IMR-90 (cell line): ENCODE results near the gene KLK8. TPM values are rescaled to one million over a fixed set of nuclear protein-coding genes. Genes with fewer than 3 reads are reported as not detected.

Experiments
- ATAC-seq: fragments of 200-7000 bp; cut with Tn5 transposase; 2 replicates; pipeline ENCODE4 v1.9.1; 2020; ENCODE audit warnings: low read depth, mild to moderate bottlenecking, moderate library complexity
- BruUV-seq: library from RNA; stranded (reverse); fragments of 400-500 nt; replicated peaks from 2 replicates; lab custom pipeline; 2021; lab: Mats Ljungman, UMichigan
- CTCF ChIA-PET: fragments of 300-600 bp; formaldehyde crosslinking; extraction: SDS; loops from one replicate; lab custom pipeline; 2021; ENCODE audit warnings: antibody characterized with exemption; lab: Yijun Ruan, JAX
- POLR2A ChIA-PET: fragments of 300-600 bp; sonication (Branson Sonifier 250); formaldehyde crosslinking; loops from one replicate; lab custom pipeline; 2022; ENCODE audit warnings: antibody characterized with exemption; ENCODE audit not compliant: unreplicated experiment; lab: Charles Lee
- DNase-seq: peaks from one replicate; pipeline ENCODE4 v3.0.0; 2013
- H2AFZ ChIP-seq: replicated peaks from 2 replicates; pipeline ENCODE3; 2013; ENCODE audit warnings: low read length, mild to moderate bottlenecking; ENCODE audit not compliant: poor library complexity
- H2AK5ac ChIP-seq: 2 replicates; pipeline ENCODE4 v1.6.1; 2013; ENCODE audit warnings: low read depth, low read length, inconsistent platforms
- H2AK9ac ChIP-seq: replicated peaks from 2 replicates; pipeline ENCODE3; 2013; ENCODE audit warnings: mild to moderate bottlenecking, low read depth, low read length, moderate library complexity; ENCODE audit not compliant: poor library complexity
- H2BK120ac ChIP-seq: 2 replicates; pipeline ENCODE4 v1.6.1; 2013; ENCODE audit warnings: low read depth, low read length, inconsistent platforms
- H2BK15ac ChIP-seq: 3 replicates; pipeline ENCODE4 v1.6.1; 2013; ENCODE audit warnings: low read depth, low read length, inconsistent platforms
- H2BK20ac ChIP-seq: 2 replicates; pipeline ENCODE4 v1.6.1; 2013; ENCODE audit warnings: low read depth, mild to moderate bottlenecking, inconsistent platforms, low read length, moderate library complexity
- H2BK5ac ChIP-seq: 2 replicates; pipeline ENCODE4 v1.6.1; 2013; ENCODE audit warnings: mild to moderate bottlenecking, low read depth, low read length, inconsistent platforms; ENCODE audit not compliant: poor library complexity, severe bottlenecking
- H3K14ac ChIP-seq: replicated peaks from 2 replicates; pipeline ENCODE4 v1.6.1; 2013; ENCODE audit warnings: low read depth, low read length, inconsistent platforms
- H3K18ac ChIP-seq: 2 replicates; pipeline ENCODE4 v1.6.1; 2013; ENCODE audit warnings: low read depth, low read length, control low read depth
- H3K23ac ChIP-seq: 2 replicates; pipeline ENCODE4 v1.6.1; 2013; ENCODE audit warnings: low read depth, low read length, inconsistent platforms
- H3K27ac ChIP-seq: 2 replicates; pipeline ENCODE4 v1.5.1; 2013; ENCODE audit warnings: mild to moderate bottlenecking, control low read depth, low read length; ENCODE audit not compliant: insufficient read depth
- H3K27me3 ChIP-seq: 2 replicates; pipeline ENCODE4 v1.6.1; 2013; ENCODE audit warnings: low read length; ENCODE audit not compliant: control insufficient read depth, insufficient read depth
- H3K36me3 ChIP-seq: 2 replicates; pipeline ENCODE4 v1.6.1; 2013; ENCODE audit warnings: low read length, mixed read lengths; ENCODE audit not compliant: control insufficient read depth, insufficient read depth
- H3K4ac ChIP-seq: 2 replicates; pipeline ENCODE4 v1.6.1; 2013; ENCODE audit warnings: low read depth, low read length, inconsistent platforms
- H3K4me1 ChIP-seq: 2 replicates; pipeline ENCODE4 v1.6.1; 2013; ENCODE audit warnings: low read length, mixed read lengths; ENCODE audit not compliant: control insufficient read depth, insufficient read depth
- H3K4me2 ChIP-seq: 2 replicates; pipeline ENCODE4 v1.6.1; 2013; ENCODE audit warnings: low read depth, mild to moderate bottlenecking, control low read depth, low read length, moderate library complexity
- H3K4me3 ChIP-seq: 2 replicates; pipeline ENCODE4 v1.5.1; 2013; ENCODE audit warnings: low read depth, mild to moderate bottlenecking, control low read depth, low read length, moderate library complexity; ENCODE audit not compliant: insufficient read depth
- H3K56ac ChIP-seq: 2 replicates; pipeline ENCODE4 v1.6.1; 2013; ENCODE audit warnings: low read length, inconsistent platforms; ENCODE audit not compliant: insufficient read depth; ENCODE audit errors: extremely low read depth
- H3K79me1 ChIP-seq, 2 experiments: 2 replicates each; pipeline ENCODE4 v1.6.1; 2013; ENCODE audit warnings: low read length in 2 of 2, inconsistent platforms in 1 of 2, low read depth in 1 of 2
- H3K9ac ChIP-seq: 2 replicates; pipeline ENCODE4 v1.6.1; 2013; ENCODE audit warnings: low read depth, low read length, control low read depth
- H3K9me1 ChIP-seq: 2 replicates; pipeline ENCODE4 v1.6.1; 2013; ENCODE audit warnings: low read length, inconsistent platforms; ENCODE audit not compliant: insufficient read depth
- H3K9me3 ChIP-seq: 2 replicates; pipeline ENCODE4 v1.6.1; 2013; ENCODE audit warnings: low read length; ENCODE audit not compliant: control insufficient read depth, insufficient read depth
- H4K20me1 ChIP-seq: 2 replicates; pipeline ENCODE4 v1.6.1; 2013; ENCODE audit warnings: low read length, inconsistent platforms; ENCODE audit not compliant: insufficient read depth
- H4K5ac ChIP-seq: 2 replicates; pipeline ENCODE4 v1.6.1; 2013; ENCODE audit warnings: mild to moderate bottlenecking, low read depth, low read length, control low read depth
- H4K8ac ChIP-seq, 2 experiments: 2 replicates each; pipeline ENCODE4 v1.6.1; 2013; ENCODE audit warnings: low read depth in 2 of 2, low read length in 2 of 2, control low read depth in 1 of 2, inconsistent platforms in 1 of 2
- H4K91ac ChIP-seq: 2 replicates; pipeline ENCODE4 v1.6.1; 2013; ENCODE audit warnings: low read depth, low read length, inconsistent platforms; ENCODE audit not compliant: insufficient read depth
- BHLHE40 ChIP-seq: fragments of 150-350 bp; IDR thresholded peaks from 2 replicates; pipeline ENCODE4 v1.6.1; 2016; ENCODE audit warnings: mild to moderate bottlenecking, low read depth, low read length
- CEBPB ChIP-seq: IDR thresholded peaks from 2 replicates; pipeline ENCODE4 v1.6.1; 2012; ENCODE audit warnings: low read depth, low read length, improper control_type of control experiment
- MAZ ChIP-seq: IDR thresholded peaks from 2 replicates; pipeline ENCODE4 v1.6.1; 2012; ENCODE audit warnings: low read depth, mild to moderate bottlenecking, low read length, improper control_type of control experiment, moderate library complexity, borderline replicate concordance
- MXI1 ChIP-seq: IDR thresholded peaks from 2 replicates; pipeline ENCODE4 v1.6.1; 2012; ENCODE audit warnings: low read depth, mild to moderate bottlenecking, low read length, moderate library complexity, borderline replicate concordance
- SMC3 ChIP-seq: fragments of 150-350 bp; IDR thresholded peaks from 2 replicates; pipeline ENCODE4 v1.6.1; 2016; ENCODE audit warnings: low read depth, mild to moderate bottlenecking, antibody characterized with exemption, low read length, moderate library complexity
- WGBS, 2 experiments: methylation state at CpG; one replicate each; pipeline versions ENCODE4 v1.1.5 to v1.1.7; 2013; ENCODE audit warnings: missing lambda C conversion rate in 2 of 2; ENCODE audit not compliant: insufficient read length in 1 of 2; ENCODE audit errors: extremely low coverage in 2 of 2; 5-methylcytosine and 5-hydroxymethylcytosine counted together
- dilution Hi-C: fragments of 300-500 bp; cut with HindIII; formaldehyde crosslinking; loops from one replicate; pipeline ENCODE4 v1.14.3; 2018; ENCODE audit warnings: low sequenced_read_pairs; ENCODE audit not compliant: unreplicated experiment
- in situ Hi-C: fragments of 300-500 bp; cut with MboI; formaldehyde crosslinking; loops from 3 replicates; pipeline ENCODE4 v1.14.3; 2019; ENCODE audit warnings: low sequenced_read_pairs, inconsistent platforms, mixed read lengths
- intact Hi-C: fragments of 100-400 bp; cut with micrococcal nuclease; formaldehyde crosslinking; loops from 2 replicates; pipeline ENCODE4 v1.10.0; 2022
- polyA plus RNA-seq, 3 experiments: library from polyadenylated mRNA; depleted of rRNA; stranded (reverse); fragments of >200 nt; gene quantifications; 2 replicates each; pipeline ENCODE4 v1.2.3, GENCODE V29; 2012; ENCODE audit warnings: low replicate concordance in 1 of 3
- total RNA-seq: library from RNA; depleted of rRNA; stranded (reverse); fragments of >200 nt; gene quantifications from 2 replicates; pipeline ENCODE4 v1.2.3, GENCODE V29; 2012

KLK8 gene
- total and polyA plus RNA-seq, 2 of the 4 experiments (the other 2 are of a cell fraction) = not detected

GRCh38 chr19:51002089-51002532 lies 707 bp upstream of the KLK8 start:
- POLR2A ChIA-PET = no interaction called here
- CTCF ChIA-PET = no interaction called here

More at GRCh38 chr19:51002089-51002532, 707 bp upstream of the KLK8 start:
- dilution Hi-C loops (no loop called here), in situ Hi-C loops (no loop called here), intact Hi-C loops (no loop called here)
- TF ChIP-seq SMC3 = no peak
- no peak for TF ChIP-seq MXI1
- TF ChIP-seq BHLHE40 = no peak
- TF ChIP-seq CEBPB = no peak
- no peak for TF ChIP-seq MAZ
- no peak overlapping the region for H4K5ac ChIP-seq
- no peaks in the 10 kb centered on the region for H3K27me3 ChIP-seq
- DNase-seq (no peak), ATAC-seq (no peak)
- no peaks in the 10 kb centered on the region; the same call in 1 of the 2 replicates for H4K20me1 ChIP-seq
- no peak overlapping the region for H4K91ac ChIP-seq
- WGBS, 2 experiments = 18% methylated on average over 2 of the region's 12 CpGs; no CpG with 5 or more reads in 1 of the 2 experiments
- H3K9me1 ChIP-seq = no peaks in the 10 kb centered on the region
- no peak overlapping the region for H2AFZ ChIP-seq
- H4K8ac ChIP-seq = no peak overlapping the region
- no peak overlapping the region for H3K14ac ChIP-seq
- no peaks in the 10 kb centered on the region for H3K4me1 ChIP-seq
- no peak overlapping the region for H3K4me2 ChIP-seq
- H3K56ac ChIP-seq = no peak overlapping the region
- no peak overlapping the region for H2BK15ac ChIP-seq
- BruUV-seq = no TSS peak
- H3K23ac ChIP-seq = no peak overlapping the region
- H2BK120ac ChIP-seq = no peak overlapping the region
- H3K18ac ChIP-seq = no peak overlapping the region
- no peak overlapping the region for H2AK5ac ChIP-seq
- H3K9me3 ChIP-seq = peaks cover 14% of the 10 kb centered on the region
- no peak overlapping the region for H2BK5ac ChIP-seq
- H2BK20ac ChIP-seq = no peak overlapping the region
- H2AK9ac ChIP-seq = no peak overlapping the region
- no peaks in the 10 kb centered on the region for H3K36me3 ChIP-seq
- H3K27ac ChIP-seq = no peak overlapping the region
- no peak overlapping the region for H3K4ac ChIP-seq
- no peak overlapping the region for H3K9ac ChIP-seq
- no peak overlapping the region for H3K4me3 ChIP-seq
- no peaks in the 10 kb centered on the region for H3K79me1 ChIP-seq
